A549 (cell line): ENCODE measurements around the gene GMPR2. TPM values are rescaled to one million over a fixed set of nuclear protein-coding genes. Genes with fewer than 3 reads are reported as not detected.

Experiments used
- ATAC-seq, 2 experiments: fragments of 200-7000 bp in 1 of 2; fragments of >200 bp in 1 of 2; cut with Nextera tagmentation in 1 of 2; cut with Tn5 transposase in 1 of 2; 3 replicates each; pipeline versions ENCODE4 v1.8.0 to v1.9.1; 2018 to 2020; ENCODE audit warnings: mild to moderate bottlenecking in 1 of 2, moderate library complexity in 1 of 2
- CTCF ChIA-PET: fragments of 300-600 bp; sonication (Branson Sonifier 250); formaldehyde crosslinking; extraction: SDS; loops from one replicate; lab custom pipeline; 2021; ENCODE audit warnings: antibody characterized with exemption, inconsistent platforms; lab: Yijun Ruan, JAX
- POLR2A ChIA-PET: fragments of 350-600 bp; formaldehyde crosslinking; extraction: SDS; loops from one replicate; lab custom pipeline; 2021; ENCODE audit warnings: antibody characterized with exemption, inconsistent platforms; lab: Yijun Ruan, JAX
- DNase-seq, 2 experiments: peaks; one replicate each; pipeline versions ENCODE4 v3.0.0 to v3.0.0-alpha.2; 2011 to 2016; ENCODE audit warnings: low read depth in 1 of 2, low spot score in 1 of 2
- FAIRE-seq: peaks from 2 replicates; lab custom pipeline; 2011; peaks lifted over from hg19 to GRCh38; lab: Jason Lieb, UNC
- H3K27ac ChIP-seq, 2 experiments: fragments of >200 bp; sonication (Bioruptor Twin); formaldehyde crosslinking; 3 replicates each; pipeline ENCODE4 v1.5.1; 2016 to 2017
- H3K4me1 ChIP-seq: fragments of >200 bp; sonication (Bioruptor Twin); formaldehyde crosslinking; 3 replicates; pipeline ENCODE4 v1.6.1; 2016
- H3K4me2 ChIP-seq: fragments of >200 bp; sonication (Bioruptor Twin); formaldehyde crosslinking; 3 replicates; pipeline ENCODE4 v1.6.1; 2016
- H3K4me3 ChIP-seq: fragments of >200 bp; sonication (Bioruptor Twin); formaldehyde crosslinking; 3 replicates; pipeline ENCODE4 v1.5.1; 2016
- H3K9me3 ChIP-seq: fragments of >200 bp; sonication (Bioruptor Twin); formaldehyde crosslinking; 3 replicates; pipeline ENCODE4 v1.6.1; 2016
- ATOH8 ChIP-seq: fragments of 250-450 bp; sonication (Bioruptor Pico); IDR thresholded peaks from 2 replicates; pipeline ENCODE4 v1.5.0; 2020; ENCODE audit warnings: low read depth, mild to moderate bottlenecking, moderate library complexity
- CBX2 ChIP-seq: fragments of 200-600 bp; sonication (generic); IDR thresholded peaks from 2 replicates; pipeline ENCODE4 v1.6.1; 2016; ENCODE audit warnings: low read depth, mild to moderate bottlenecking, borderline replicate concordance
- CBX8 ChIP-seq: fragments of 200-600 bp; sonication (generic); IDR thresholded peaks from 2 replicates; pipeline ENCODE4 v1.6.1; 2016
- CEBPB ChIP-seq, 2 experiments: fragments of >200 bp in 1 of 2; sonication (Bioruptor Twin) in 1 of 2; formaldehyde crosslinking in 1 of 2; IDR thresholded peaks; 2 replicates each; pipeline ENCODE4 v1.6.1; 2012 to 2016
- CHD4 ChIP-seq: fragments of 200-600 bp; sonication (generic); IDR thresholded peaks from 2 replicates; pipeline ENCODE4 v1.6.1; 2016; ENCODE audit warnings: antibody characterized with exemption, mild to moderate bottlenecking, borderline replicate concordance
- ELK1 ChIP-seq: fragments of 150-350 bp; IDR thresholded peaks from 2 replicates; pipeline ENCODE4 v1.6.1; 2014; ENCODE audit warnings: low read depth, mild to moderate bottlenecking, low read length
- FOSB ChIP-seq: fragments of 250-450 bp; sonication (Bioruptor Pico); IDR thresholded peaks from 2 replicates; pipeline ENCODE4 v1.5.0; 2020; ENCODE audit warnings: mild to moderate bottlenecking, moderate library complexity
- FOSL2 ChIP-seq, 2 experiments: fragments of 450-650 bp in 1 of 2; fragments of >200 bp in 1 of 2; sonication (Bioruptor Twin) in 1 of 2; formaldehyde crosslinking; IDR thresholded peaks; 2 replicates each; pipeline versions ENCODE4 v1.5.0 to v1.6.1; 2016 to 2020; ENCODE audit warnings: mild to moderate bottlenecking in 1 of 2, moderate library complexity in 1 of 2
- HES2 ChIP-seq: fragments of >200 bp; sonication (Bioruptor Twin); formaldehyde crosslinking; IDR thresholded peaks from 2 replicates; pipeline ENCODE4 v1.6.1; 2016
- HEYL ChIP-seq: fragments of 250-450 bp; sonication (Bioruptor Pico); IDR thresholded peaks from 2 replicates; pipeline ENCODE4 v1.8.0; 2021; ENCODE audit warnings: mild to moderate bottlenecking, moderate library complexity
- HOXB13 ChIP-seq: fragments of 250-450 bp; sonication (Bioruptor Pico); IDR thresholded peaks from 2 replicates; pipeline ENCODE4 v1.5.0; 2020; ENCODE audit warnings: low read depth, mild to moderate bottlenecking, moderate library complexity
- HOXB5 ChIP-seq: fragments of 250-450 bp; sonication (Bioruptor Pico); IDR thresholded peaks from 2 replicates; pipeline ENCODE4 v1.5.0; 2020; ENCODE audit warnings: mild to moderate bottlenecking, moderate library complexity
- JUN ChIP-seq, 2 experiments: fragments of >200 bp; sonication (Bioruptor Twin); formaldehyde crosslinking; IDR thresholded peaks; 2 replicates in 1 of 2; 3 replicates in 1 of 2; pipeline ENCODE4 v1.6.1; 2016 to 2017
- JUNB ChIP-seq: fragments of >200 bp; sonication (Bioruptor Twin); formaldehyde crosslinking; IDR thresholded peaks from 2 replicates; pipeline ENCODE4 v1.6.1; 2016
- KDM5A ChIP-seq: fragments of 200-600 bp; sonication (generic); IDR thresholded peaks from 2 replicates; pipeline ENCODE4 v1.6.1; 2016; ENCODE audit warnings: antibody characterized with exemption, mild to moderate bottlenecking
- MAFK ChIP-seq: fragments of 450-650 bp; IDR thresholded peaks from 2 replicates; pipeline ENCODE4 v1.6.1; 2014; ENCODE audit not compliant: partially characterized antibody
- MAZ ChIP-seq: fragments of 150-350 bp; IDR thresholded peaks from 2 replicates; pipeline ENCODE4 v1.6.1; 2014; ENCODE audit warnings: antibody characterized with exemption, low read depth, low read length, borderline replicate concordance
- MYC ChIP-seq: IDR thresholded peaks from 2 replicates; pipeline ENCODE4 v1.6.1; 2012; ENCODE audit warnings: mild to moderate bottlenecking, inconsistent platforms, low read length, improper control_type of control experiment, borderline replicate concordance
- NFE2L2 ChIP-seq: fragments of 150-350 bp; conservative IDR thresholded peaks from 2 replicates; pipeline ENCODE4 v1.6.1; 2014; ENCODE audit warnings: low read length
- PHF8 ChIP-seq: fragments of 200-600 bp; sonication (generic); IDR thresholded peaks from 2 replicates; pipeline ENCODE4 v1.6.1; 2016; ENCODE audit warnings: low read depth, mild to moderate bottlenecking, antibody characterized with exemption, moderate library complexity, borderline replicate concordance
- POLR2AphosphoS2 ChIP-seq: conservative IDR thresholded peaks from 2 replicates; pipeline ENCODE4 v1.6.1; 2012; ENCODE audit warnings: low read length, improper control_type of control experiment, inconsistent platforms
- RAD21 ChIP-seq, 2 experiments: fragments of >200 bp in 1 of 2; sonication (Bioruptor Twin) in 1 of 2; formaldehyde crosslinking in 1 of 2; IDR thresholded peaks in 1 of 2; conservative IDR thresholded peaks in 1 of 2; 2 replicates in 1 of 2; 3 replicates in 1 of 2; pipeline ENCODE4 v1.6.1; 2012 to 2018; ENCODE audit warnings: inconsistent platforms in 1 of 2
- RARB ChIP-seq: fragments of 250-450 bp; sonication (Bioruptor Pico); IDR thresholded peaks from 2 replicates; pipeline ENCODE4 v1.8.0; 2021; ENCODE audit warnings: mild to moderate bottlenecking, moderate library complexity
- RCOR1 ChIP-seq: fragments of 150-350 bp; IDR thresholded peaks from 2 replicates; pipeline ENCODE4 v1.6.1; 2014; ENCODE audit warnings: antibody characterized with exemption, low read length, low read depth
- RFX5 ChIP-seq: fragments of 450-650 bp; IDR thresholded peaks from 2 replicates; pipeline ENCODE4 v1.7.1; 2014; ENCODE audit warnings: antibody characterized with exemption, mild to moderate bottlenecking, moderate library complexity
- RNF2 ChIP-seq: fragments of 200-600 bp; sonication (generic); IDR thresholded peaks from 2 replicates; pipeline ENCODE4 v1.6.1; 2016; ENCODE audit warnings: low read depth, mild to moderate bottlenecking, antibody characterized with exemption, moderate library complexity, borderline replicate concordance
- TP53 ChIP-seq: fragments of 250-450 bp; sonication (Bioruptor Pico); IDR thresholded peaks from 2 replicates; pipeline ENCODE4 v1.5.0; 2021; ENCODE audit warnings: mild to moderate bottlenecking, moderate library complexity
- ZNF302 ChIP-seq: fragments of 250-450 bp; sonication (Bioruptor Pico); IDR thresholded peaks from 2 replicates; pipeline ENCODE4 v1.9.0; 2021; ENCODE audit warnings: inconsistent platforms, mild to moderate bottlenecking, moderate library complexity
- WGBS: methylation state at CpG from one replicate; pipeline ENCODE4 v1.1.6; 2017; ENCODE audit errors: missing lambda C conversion rate; 5-methylcytosine and 5-hydroxymethylcytosine counted together
- polyA plus RNA-seq, 4 experiments: library from polyadenylated mRNA; depleted of rRNA in 3 of 4; stranded (reverse); fragments of >200 nt; fragmentation: RNase III in 1 of 4; extraction: RNeasy Plus Mini Kit Qiagen cat#74134 plus additional on column Dnase treatment in 1 of 4; gene quantifications; 2 replicates in 3 of 4; 3 replicates in 1 of 4; pipeline ENCODE4 v1.2.3, GENCODE V29; 2011 to 2017
- TF ChIP-seq, protein P1 (sequence below): fragments of 450-650 bp; IDR thresholded peaks from 2 replicates; pipeline ENCODE4 v1.6.1; 2014; ENCODE audit warnings: antibody characterized with exemption

GMPR2 gene
- polyA plus RNA-seq, 2 of the 4 experiments (the other 2 are of a cell fraction), result 70.0 to 91.7 TPM

DNA sequence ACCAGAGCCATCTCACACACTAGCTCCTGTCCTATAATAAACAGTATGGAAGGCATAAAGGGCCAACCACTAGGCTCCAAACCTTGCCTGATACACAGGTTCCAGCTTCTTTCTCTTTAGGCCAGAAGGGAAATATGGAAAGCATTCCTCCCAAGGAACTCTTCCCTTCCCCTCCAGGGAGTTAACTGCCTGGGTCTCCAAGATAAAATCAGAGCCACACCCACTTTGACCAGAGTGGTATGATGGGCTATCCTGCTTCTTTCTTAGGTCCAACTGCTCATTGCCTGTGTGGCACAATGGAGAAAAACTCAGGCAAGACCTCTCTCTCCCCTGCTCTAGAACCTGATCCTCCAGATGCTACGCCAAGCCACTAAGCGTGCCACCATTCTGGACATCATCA is 25.1 kb upstream of the GMPR2 start (continued):
- TF ChIP-seq, protein P1, sequence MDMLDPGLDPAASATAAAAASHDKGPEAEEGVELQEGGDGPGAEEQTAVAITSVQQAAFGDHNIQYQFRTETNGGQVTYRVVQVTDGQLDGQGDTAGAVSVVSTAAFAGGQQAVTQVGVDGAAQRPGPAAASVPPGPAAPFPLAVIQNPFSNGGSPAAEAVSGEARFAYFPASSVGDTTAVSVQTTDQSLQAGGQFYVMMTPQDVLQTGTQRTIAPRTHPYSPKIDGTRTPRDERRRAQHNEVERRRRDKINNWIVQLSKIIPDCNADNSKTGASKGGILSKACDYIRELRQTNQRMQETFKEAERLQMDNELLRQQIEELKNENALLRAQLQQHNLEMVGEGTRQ, result no peak
- TF ChIP-seq PHF8, result no peak
- no peak for TF ChIP-seq CHD4
- no peak for TF ChIP-seq CBX2
- TF ChIP-seq NFE2L2, result no peak
- TF ChIP-seq RAD21 (conservative IDR thresholded peaks at IDR 0.05 in 1 of 2, IDR thresholded peaks at IDR 0.05 in 1 of 2), result no peak
- no peak for TF ChIP-seq CEBPB (IDR thresholded peaks at IDR 0.05)
- no peak for TF ChIP-seq RFX5

GRCh38 chr14:24211311-24211710 is 21.4 kb upstream of the GMPR2 start:
- TF ChIP-seq MAZ (no peak), JUN (IDR thresholded peaks at IDR 0.05) (no peak), ZNF302 (no peak), HEYL (CRISPR knock-in tag) (no peak), FOSL2 (IDR thresholded peaks at IDR 0.05) (no peak), FOSL2 (CRISPR knock-in tag; IDR thresholded peaks at IDR 0.05) (no peak), CHD4 (no peak), KDM5A (no peak), ELK1 (no peak), HES2 (no peak), RCOR1 (no peak), HOXB13 (no peak), RARB (CRISPR knock-in tag) (no peak), CBX2 (no peak), POLR2AphosphoS2 (no peak)
- ChIA-PET POLR2A (interaction anchor here (1.5 kb wide), 1 partner anchor 16 kb away, joined by 6 read pairs; the partner anchor contains the start of gene TM9SF1), CTCF (interaction anchor here (0.7 to 1.5 kb wide), 4 partner anchors 9 to 85 kb away, joined by 3 to 4 read pairs (median 4); partner anchors contain the start of gene TM9SF1)
- no peak overlapping the region for H3K27ac ChIP-seq
- H3K9me3 ChIP-seq, result no peaks in the 10 kb centered on the region
- no peak for FAIRE-seq
- DNase-seq, result no peak
- ATAC-seq, result no peak
- no peak overlapping the region; the same call in 2 of the 3 replicates for H3K4me2 ChIP-seq
- H3K4me3 ChIP-seq, result no peak overlapping the region
- H3K4me1 ChIP-seq, result peaks cover 24% of the 10 kb centered on the region
- 95% methylated on average over 6 of the region's 6 CpGs for WGBS

- Histone ChIP-seq H3K4me2 (peak within 1 kb of the TSS; percentile 72), H3K4me3 (peak within 1 kb of the TSS; percentile 57), H3K4me1 (peaks cover 24% of the 10 kb centered on the region), H3K27ac (peak within 1 kb of the TSS; percentile 93 to 96), H3K9me3 (no peaks in the 10 kb centered on the region)
- ChIA-PET POLR2A (interaction anchor here (0.6 to 3.6 kb wide), 12 partner anchors 9 to 218 kb away, joined by 3 to 36 read pairs (median 4); partner anchors contain the start of genes DHRS1, EMC9, IPO4 and NOP9), CTCF (interaction anchor here (0.8 to 4.3 kb wide), 4 partner anchors 25 to 83 kb away, joined by 3 to 31 read pairs (median 4); partner anchors contain the start of genes IPO4, PSME2 and RNF31)
- ATAC-seq, result peak; percentile 91 to 94
- WGBS, result 1% methylated on average over 48 of the region's 53 CpGs
- peak; percentile 98 to 99 for DNase-seq
- FAIRE-seq, result no peak
- TF ChIP-seq RCOR1 (no peak), JUNB (no peak), CBX8 (no peak), NFE2L2 (no peak; the same call in 1 of the 2 replicates), FOSL2 (IDR thresholded peaks at IDR 0.05) (no peak), FOSL2 (CRISPR knock-in tag; IDR thresholded peaks at IDR 0.05) (peak; percentile 68), FOSB (CRISPR knock-in tag) (0 out of 2 replicates have a peak, but pooled peaks have one; percentile 42), ATOH8 (CRISPR knock-in tag) (no peak), MAFK (peak; percentile 33), PHF8 (peak; percentile 92; the same call in 1 of the 2 replicates), TP53 (peak; percentile 66; the same call in 1 of the 2 replicates), HOXB5 (no peak), HES2 (no peak), RNF2 (no peak), CEBPB (IDR thresholded peaks at IDR 0.05) (peak in 1 of 2 experiments; percentile 45; a peak in 1 of 4 replicates), MYC (peak; percentile 13; the same call in 1 of the 2 replicates), ZNF302 (no peak)
Observed at GRCh38 chr14:24212924-24213865, 19.5 kb upstream of the GMPR2 start, which contains the start of gene CHMP4A. CHMP4A (minus strand) TSS chr14:24213488; CDS start chr14:24213439, 49 bp downstream.
